Vagina (tissue), 2 donors: ENCODE data around the gene EEIG1. TPM values are rescaled to one million over a fixed set of nuclear protein-coding genes. Genes with fewer than 3 reads are reported as not detected.
A peak's percentile ranks its signal among the peaks of the same experiment; 100 is the strongest.

Source experiments
- DNase-seq, 2 donors: peaks; one replicate each; pipeline ENCODE4 v3.0.0-alpha.2; 2017; ENCODE audit errors: extremely low spot score in 2 of 2
- H3K27ac ChIP-seq: fragments of 200-600 bp; sonication (generic); one replicate; pipeline ENCODE4 v1.5.1; 2019
- H3K27me3 ChIP-seq: fragments of 200-600 bp; sonication (generic); one replicate; pipeline ENCODE4 v1.5.1; 2019
- H3K36me3 ChIP-seq, 2 donors: fragments of 200-600 bp; sonication (generic); one replicate each; pipeline ENCODE4 v1.5.1; 2017 to 2019
- H3K4me1 ChIP-seq: fragments of 200-600 bp; sonication (generic); one replicate; pipeline ENCODE4 v1.5.1; 2019
- H3K4me3 ChIP-seq, 2 donors: fragments of 200-600 bp; sonication (generic); 1 replicate in 1 of 2; 2 replicates in 1 of 2; pipeline ENCODE4 v1.5.1; 2016 to 2019
- H3K9me3 ChIP-seq: fragments of 200-600 bp; sonication (generic); one replicate; pipeline ENCODE4 v1.5.1; 2019
- CTCF ChIP-seq, 3 experiments: fragments of 450-650 bp in 2 of 3; fragments of 200-600 bp in 1 of 3; sonication (generic) in 1 of 3; IDR thresholded peaks; one replicate each; pipeline ENCODE4 v1.5.1; 2017 to 2019; ENCODE audit warnings: antibody characterized with exemption in 3 of 3, mild to moderate bottlenecking in 2 of 3, moderate library complexity in 2 of 3
- POLR2A ChIP-seq, 2 donors: fragments of 450-650 bp; IDR thresholded peaks; one replicate each; pipeline ENCODE4 v1.6.1; 2017; ENCODE audit warnings: antibody characterized with exemption in 2 of 2, mild to moderate bottlenecking in 2 of 2, moderate library complexity in 2 of 2
- POLR2AphosphoS5 ChIP-seq, 2 donors: sonication (generic); formaldehyde crosslinking; IDR thresholded peaks; one replicate each; pipeline ENCODE4 v1.9.0; 2017; ENCODE audit warnings: antibody characterized with exemption in 2 of 2, mild to moderate bottlenecking in 2 of 2, low read depth in 1 of 2; ENCODE audit not compliant: insufficient read depth in 1 of 2
- intact Hi-C: fragments of 100-400 bp; cut with DNase I; formaldehyde crosslinking; loops from one replicate; pipeline ENCODE4 v1.15.1; 2023
- total RNA-seq: library from RNA; depleted of rRNA; stranded (reverse); fragments of >200 nt; gene quantifications from one replicate; pipeline ENCODE4 v1.2.3, GENCODE V29; 2016

The EEIG1 gene
- total RNA-seq, 1 donor from 2014 or later: 30.9 TPM

- peak overlapping the region; percentile 78 for H3K27ac ChIP-seq
- H3K9me3 ChIP-seq: no peaks in the 10 kb centered on the region
- peak overlapping the region; percentile 77 to 87 for H3K4me3 ChIP-seq
- H3K36me3 ChIP-seq: peaks cover 0 to 18% of the 10 kb centered on the region in 2 donors
- intact Hi-C loops: no loop called here
- H3K27me3 ChIP-seq: no peaks in the 10 kb centered on the region
- H3K4me1 ChIP-seq: peaks cover 53% of the 10 kb centered on the region
- TF ChIP-seq CTCF (IDR thresholded peaks at IDR 0.05) (no peak), POLR2AphosphoS5 (IDR thresholded peaks at IDR 0.05; ENCODE audit: insufficient read depth in 1 of 2, low read depth in 1 of 2) (no peak)
- DNase-seq: no peak
Measured at GRCh38 chr9:127938298-127938690, 42.5 kb downstream of the EEIG1 start.

- Histone ChIP-seq H3K4me1 (peaks cover 46% of the 10 kb centered on the region), H3K27ac (peak within 1 kb of the TSS; percentile 78)
- intact Hi-C loops: no loop called here
Measured at GRCh38 chr9:127937388-127938297, 43.1 kb downstream of the EEIG1 start, which contains the start of gene DPM2. Gene DPM2 (minus strand): TSS chr9:127937854. CDS start chr9:127937820, 34 bp downstream.

GRCh38 chr9:127937056-127937387 is 43.8 kb downstream of the EEIG1 start:
- intact Hi-C loops: no loop called here

More at GRCh38 chr9:127937388-127938297, 43.1 kb downstream of the EEIG1 start, which contains the start of gene DPM2:
- TF ChIP-seq POLR2A (IDR thresholded peaks at IDR 0.05): peak in 1 of 2 donors; percentile 14
- TF ChIP-seq POLR2AphosphoS5 (IDR thresholded peaks at IDR 0.05; ENCODE audit: insufficient read depth in 1 of 2, low read depth in 1 of 2): peak; percentile 84 to 87
- no peak for TF ChIP-seq CTCF (IDR thresholded peaks at IDR 0.05)
- Histone ChIP-seq H3K9me3 (no peaks in the 10 kb centered on the region), H3K4me3 (peak within 1 kb of the TSS; percentile 77 to 87), H3K27me3 (no peaks in the 10 kb centered on the region), H3K36me3 (peaks cover 0 to 11% of the 10 kb centered on the region in 2 donors)
- DNase-seq: no peak

GRCh38 chr9:127936347-127936852 is 44.4 kb downstream of the EEIG1 start:
- Histone ChIP-seq H3K4me1 (peaks cover 41% of the 10 kb centered on the region), H3K9me3 (no peaks in the 10 kb centered on the region), H3K36me3 (peaks cover 0 to under 1% of the 10 kb centered on the region in 2 donors), H3K4me3 (peak overlapping the region; percentile 77 to 87), H3K27ac (no peak overlapping the region), H3K27me3 (no peaks in the 10 kb centered on the region)
- no peak for DNase-seq
- TF ChIP-seq POLR2AphosphoS5 (IDR thresholded peaks at IDR 0.05; ENCODE audit: insufficient read depth in 1 of 2, low read depth in 1 of 2): no peak
- intact Hi-C loops: no loop called here

More at GRCh38 chr9:127937056-127937387, 43.8 kb downstream of the EEIG1 start:
- no peaks in the 10 kb centered on the region for H3K27me3 ChIP-seq
- H3K27ac ChIP-seq: peak overlapping the region; percentile 78
- DNase-seq: no peak
- peak overlapping the region; percentile 77 to 87 for H3K4me3 ChIP-seq
- peaks cover 0 to 5% of the 10 kb centered on the region in 2 donors for H3K36me3 ChIP-seq
- H3K9me3 ChIP-seq: no peaks in the 10 kb centered on the region
- H3K4me1 ChIP-seq: peaks cover 40% of the 10 kb centered on the region
- TF ChIP-seq POLR2A (IDR thresholded peaks at IDR 0.05) (peak in 1 of 2 donors; percentile 4), POLR2AphosphoS5 (IDR thresholded peaks at IDR 0.05; ENCODE audit: insufficient read depth in 1 of 2, low read depth in 1 of 2) (no peak), CTCF (IDR thresholded peaks at IDR 0.05) (no peak)

GRCh38 chr9:127935765-127936221 is 45.0 kb downstream of the EEIG1 start:
- TF ChIP-seq CTCF (IDR thresholded peaks at IDR 0.05) (no peak), POLR2A (IDR thresholded peaks at IDR 0.05) (no peak), POLR2AphosphoS5 (IDR thresholded peaks at IDR 0.05; ENCODE audit: insufficient read depth in 1 of 2, low read depth in 1 of 2) (no peak)
- Histone ChIP-seq H3K27ac (no peak overlapping the region), H3K36me3 (no peaks in the 10 kb centered on the region), H3K4me3 (no peak overlapping the region), H3K9me3 (no peaks in the 10 kb centered on the region), H3K4me1 (peaks cover 47% of the 10 kb centered on the region), H3K27me3 (no peaks in the 10 kb centered on the region)
- DNase-seq: no peak
- intact Hi-C loops: no loop called here
